ENCODE measurements around the gene SFR1. TPM values are rescaled to one million over a fixed set of nuclear protein-coding genes. Genes with fewer than 3 reads are reported as not detected.

Gene SFR1
- total and polyA plus RNA-seq, 12 donors, result 4.4 to 12.1 (median 7.5) TPM

- no peaks in the 10 kb centered on the region for H3K9me3 ChIP-seq
- no peaks in the 10 kb centered on the region for H3K36me3 ChIP-seq
- no peaks in the 10 kb centered on the region for H3K27me3 ChIP-seq
- WGBS, 2 donors, result 0% methylated on average over 1 of the region's 1 CpG
- H3K27ac ChIP-seq, result no peak overlapping the region
- DNase-seq (no peak), ATAC-seq (no peak)
- H3K4me1 ChIP-seq, result no peaks in the 10 kb centered on the region
- intact Hi-C loops (cut with DNase I), result no loop called here
- no peak overlapping the region for H3K4me3 ChIP-seq
- no peak for TF ChIP-seq CTCF (IDR thresholded peaks at IDR 0.05)
These were observed 17.6 kb upstream of the SFR1 start for GRCh38 chr10:104104418-104104817.

DNA sequence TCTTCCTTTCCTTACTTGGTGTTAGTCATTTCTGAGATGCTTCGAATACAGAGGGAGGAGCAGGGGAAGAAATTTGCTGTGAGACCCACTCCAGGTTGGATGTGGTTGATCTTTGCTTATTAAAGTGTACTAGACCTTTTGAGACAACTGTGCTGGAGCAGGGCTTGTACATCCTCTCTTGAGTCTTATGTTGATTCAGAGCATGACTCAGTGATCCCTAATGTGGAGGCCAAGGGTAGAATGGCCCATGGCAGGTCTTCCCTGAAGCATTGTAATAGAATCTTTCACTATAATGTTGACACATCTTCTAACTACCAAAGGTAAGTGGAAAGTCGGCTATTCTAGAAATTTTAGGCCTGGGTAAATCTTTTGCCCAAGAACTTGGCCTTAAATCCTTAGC lies 17.0 kb upstream of the SFR1 start:
- no peak for TF ChIP-seq CTCF (IDR thresholded peaks at IDR 0.05)
- Histone ChIP-seq H3K36me3 (no peaks in the 10 kb centered on the region), H3K27ac (no peak overlapping the region), H3K9me3 (no peaks in the 10 kb centered on the region), H3K4me1 (peaks cover 0 to 4% (median 0%) of the 10 kb centered on the region in 9 donors), H3K27me3 (no peaks in the 10 kb centered on the region), H3K4me3 (no peak overlapping the region)
- 95 to 99% methylated on average over 2 of the region's 2 CpGs for WGBS, 2 donors
- ATAC-seq (no peak), DNase-seq (no peak)
- intact Hi-C loops (cut with DNase I), result no loop called here

DNA sequence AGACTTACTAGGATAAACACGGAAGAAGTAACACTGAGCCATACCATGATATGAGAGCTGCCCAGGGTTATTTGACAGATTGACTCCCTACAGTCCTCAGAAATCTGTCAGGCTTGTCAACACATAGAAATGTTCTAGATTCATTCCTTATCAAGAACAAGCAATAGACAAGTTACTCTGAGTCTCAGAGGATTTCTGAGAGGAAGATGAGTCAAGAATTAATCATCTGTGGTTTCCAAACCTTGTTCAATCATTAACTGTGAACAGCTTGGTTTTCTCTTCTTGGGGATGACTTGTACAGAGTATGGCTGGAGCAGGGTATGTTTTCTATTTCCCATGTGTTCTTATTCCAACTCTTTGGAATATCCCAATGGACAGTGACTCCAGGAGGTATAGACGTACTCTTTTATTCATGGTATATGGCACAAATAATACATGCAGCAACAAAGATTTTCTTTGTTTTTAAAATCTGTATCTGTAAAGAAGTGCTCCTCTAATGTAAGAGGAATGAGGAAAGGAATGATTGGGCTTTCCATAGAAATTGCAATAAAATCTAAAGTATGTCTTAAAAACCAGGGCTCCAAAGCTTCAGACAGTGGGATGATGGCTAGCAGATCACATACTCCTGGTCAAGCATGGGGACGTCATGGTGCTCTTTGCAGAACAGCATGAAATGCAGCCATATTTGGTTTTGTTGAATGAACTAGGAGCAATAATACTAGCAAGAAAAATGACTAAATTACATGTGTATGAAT lies 11.9 kb upstream of the SFR1 start:
- intact Hi-C loops (cut with DNase I), result loop anchor here in 1 of 10 donors (10.0 kb wide), 1 partner anchor 65 kb away; no protein-coding TSS in a partner anchor
- no peak for TF ChIP-seq CTCF (IDR thresholded peaks at IDR 0.05)
- WGBS, 2 donors, result 45 to 72% methylated on average over 3 of the region's 3 CpGs
- Histone ChIP-seq H3K4me3 (no peak overlapping the region), H3K27ac (no peak overlapping the region), H3K9me3 (no peaks in the 10 kb centered on the region), H3K36me3 (no peaks in the 10 kb centered on the region), H3K27me3 (peaks cover 0 to 6% (median 0%) of the 10 kb centered on the region in 7 donors), H3K4me1 (peaks cover 0 to 5% (median 0%) of the 10 kb centered on the region in 9 donors)
- ATAC-seq (no peak), DNase-seq (no peak)

- 28 to 40% methylated on average over 1 of the region's 1 CpG for WGBS, 2 donors
- peaks cover 0 to 5% (median 0%) of the 10 kb centered on the region in 9 donors for H3K4me1 ChIP-seq
- H3K36me3 ChIP-seq, result no peaks in the 10 kb centered on the region
- H3K27me3 ChIP-seq, result peaks cover 0 to 6% (median 0%) of the 10 kb centered on the region in 7 donors
- DNase-seq (no peak), ATAC-seq (no peak)
- no peak overlapping the region for H3K4me3 ChIP-seq
- no peaks in the 10 kb centered on the region for H3K9me3 ChIP-seq
- no peak overlapping the region for H3K27ac ChIP-seq
- TF ChIP-seq CTCF (IDR thresholded peaks at IDR 0.05), result no peak
- intact Hi-C loops (cut with DNase I), result loop anchor here in 1 of 10 donors (10.0 kb wide), 1 partner anchor 69 kb away; no protein-coding TSS in a partner anchor
These were observed 8.5 kb upstream of the SFR1 start for GRCh38 chr10:104113376-104113956.
